SU-DHL-6 (cell line): ENCODE measurements around the gene F2RL1.

ENCODE experiments used
- H2AFZ ChIP-seq: fragments of 200-600 bp; sonication (generic); 2 replicates; pipeline ENCODE4 v1.6.1; 2014; ENCODE audit warnings: low read depth, mild to moderate bottlenecking, moderate library complexity, mixed read lengths, antibody characterized with exemption, low read length; ENCODE audit not compliant: severe bottlenecking
- H3F3A ChIP-seq: fragments of 200-600 bp; shearing (Covaris generic); 2 replicates; pipeline ENCODE4 v1.6.0; 2016; ENCODE audit warnings: antibody characterized with exemption, mild to moderate bottlenecking; ENCODE audit not compliant: insufficient read depth
- H3K27ac ChIP-seq: fragments of 200-600 bp; sonication (generic); 2 replicates; pipeline ENCODE4 v1.5.1; 2016; ENCODE audit warnings: low read depth, mild to moderate bottlenecking, low read length, moderate library complexity, mixed read lengths
- H3K27me3 ChIP-seq: fragments of 200-600 bp; sonication (generic), shearing (Covaris generic); 2 replicates; pipeline ENCODE4 v1.6.0; 2014; ENCODE audit warnings: mild to moderate bottlenecking, low read length
- H3K36me3 ChIP-seq: fragments of 200-600 bp; sonication (generic); 2 replicates; pipeline ENCODE4 v1.6.1; 2014; ENCODE audit warnings: mild to moderate bottlenecking, low read length, mixed read lengths
- H3K4me2 ChIP-seq: fragments of 300-600, 200-600 bp; shearing (Covaris generic), sonication (generic); 2 replicates; pipeline ENCODE4 v1.6.0; 2014; ENCODE audit warnings: low read length, low read depth, mild to moderate bottlenecking; ENCODE audit not compliant: poor library complexity, severe bottlenecking
- H3K4me3 ChIP-seq: fragments of 200-600 bp; sonication (generic); 2 replicates; pipeline ENCODE4 v1.5.1; 2014; ENCODE audit warnings: antibody characterized with exemption, low read length, mild to moderate bottlenecking, mixed read lengths; ENCODE audit not compliant: insufficient read depth, poor library complexity, severe bottlenecking
- H3K79me2 ChIP-seq: fragments of 200-600 bp; sonication (generic); 2 replicates; pipeline ENCODE4 v1.6.1; 2014; ENCODE audit warnings: mild to moderate bottlenecking, low read length, moderate library complexity; ENCODE audit not compliant: insufficient read depth
- H3K9ac ChIP-seq: fragments of 200-600 bp; sonication (generic); 2 replicates; pipeline ENCODE4 v1.7.0; 2014; ENCODE audit warnings: mild to moderate bottlenecking, low read length
- H3K9me2 ChIP-seq: fragments of 200-600 bp; sonication (generic); replicated peaks from 2 replicates; pipeline ENCODE4 v1.6.1; 2014; ENCODE audit warnings: low read length; ENCODE audit not compliant: insufficient read depth
- H3K9me3 ChIP-seq: fragments of 200-600 bp; sonication (generic); 2 replicates; pipeline ENCODE4 v1.6.1; 2014; ENCODE audit warnings: low read length, mixed read lengths; ENCODE audit not compliant: insufficient read depth
- H4K20me1 ChIP-seq: fragments of 200-600 bp; sonication (generic); 2 replicates; pipeline ENCODE4 v1.6.1; 2014; ENCODE audit warnings: low read depth, mild to moderate bottlenecking, antibody characterized with exemption, low read length, moderate library complexity, mixed read lengths
- EZH2phosphoT487 ChIP-seq: fragments of 200-600 bp; sonication (generic), shearing (Covaris generic); conservative IDR thresholded peaks from 2 replicates; pipeline ENCODE4 v1.6.1; 2018; ENCODE audit warnings: mild to moderate bottlenecking, antibody characterized with exemption, low read length, moderate library complexity, mixed read lengths
- TF ChIP-seq, protein P1 (sequence below): fragments of 200-600 bp; sonication (generic); IDR thresholded peaks from one replicate; pipeline ENCODE4 v1.5.1; 2017; ENCODE audit warnings: antibody characterized with exemption, mild to moderate bottlenecking, low read length, moderate library complexity; ENCODE audit not compliant: insufficient read depth, poor library complexity, severe bottlenecking

The F2RL1 gene

DNA sequence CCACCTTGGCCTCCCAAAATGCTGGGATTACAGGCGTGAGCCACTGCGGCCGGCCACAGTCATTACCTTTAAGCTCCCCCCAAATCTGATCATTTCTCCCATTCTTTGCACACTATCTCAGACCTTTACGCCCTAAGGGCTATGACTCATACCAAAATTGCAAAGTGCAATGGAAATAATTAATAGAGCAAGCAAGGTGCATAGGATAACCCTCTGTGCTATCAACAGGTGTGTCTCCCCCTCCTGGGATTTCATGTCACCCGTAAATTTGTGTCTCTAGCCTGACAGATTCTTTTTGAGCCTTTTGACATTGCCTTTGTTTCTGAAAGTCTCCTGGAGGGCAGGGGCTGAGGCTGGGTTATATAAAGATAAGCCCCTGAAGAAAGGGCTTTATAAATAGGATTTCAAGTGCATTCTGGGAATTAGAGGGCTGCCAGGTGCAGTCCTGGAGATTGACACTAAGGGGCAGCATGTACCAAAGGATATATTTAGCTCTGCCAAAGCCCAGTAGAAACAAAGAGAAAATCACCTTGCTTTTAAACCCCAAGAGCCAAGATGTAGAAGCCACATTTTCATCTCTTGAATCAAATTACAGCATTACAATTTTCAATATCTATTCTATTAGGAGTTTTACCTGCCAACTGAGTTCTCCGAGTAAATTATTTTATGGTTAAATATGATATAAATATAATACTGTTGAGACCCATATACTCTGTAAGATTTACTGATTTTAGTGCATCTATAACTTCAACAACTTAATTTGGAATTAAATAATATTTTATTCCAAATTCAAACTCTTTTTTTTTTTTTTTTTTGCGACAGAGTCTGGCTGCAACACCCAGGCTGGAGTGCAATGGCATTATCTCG lies 49.2 kb downstream of the F2RL1 start:
- no peak overlapping the region; the same call in 1 of the 2 replicates for H3K9ac ChIP-seq
- H3K36me3 ChIP-seq = no peaks in the 10 kb centered on the region
- no peak for TF ChIP-seq EZH2phosphoT487
- TF ChIP-seq, protein P1, sequence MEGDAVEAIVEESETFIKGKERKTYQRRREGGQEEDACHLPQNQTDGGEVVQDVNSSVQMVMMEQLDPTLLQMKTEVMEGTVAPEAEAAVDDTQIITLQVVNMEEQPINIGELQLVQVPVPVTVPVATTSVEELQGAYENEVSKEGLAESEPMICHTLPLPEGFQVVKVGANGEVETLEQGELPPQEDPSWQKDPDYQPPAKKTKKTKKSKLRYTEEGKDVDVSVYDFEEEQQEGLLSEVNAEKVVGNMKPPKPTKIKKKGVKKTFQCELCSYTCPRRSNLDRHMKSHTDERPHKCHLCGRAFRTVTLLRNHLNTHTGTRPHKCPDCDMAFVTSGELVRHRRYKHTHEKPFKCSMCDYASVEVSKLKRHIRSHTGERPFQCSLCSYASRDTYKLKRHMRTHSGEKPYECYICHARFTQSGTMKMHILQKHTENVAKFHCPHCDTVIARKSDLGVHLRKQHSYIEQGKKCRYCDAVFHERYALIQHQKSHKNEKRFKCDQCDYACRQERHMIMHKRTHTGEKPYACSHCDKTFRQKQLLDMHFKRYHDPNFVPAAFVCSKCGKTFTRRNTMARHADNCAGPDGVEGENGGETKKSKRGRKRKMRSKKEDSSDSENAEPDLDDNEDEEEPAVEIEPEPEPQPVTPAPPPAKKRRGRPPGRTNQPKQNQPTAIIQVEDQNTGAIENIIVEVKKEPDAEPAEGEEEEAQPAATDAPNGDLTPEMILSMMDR = peak; percentile 91
- H3F3A ChIP-seq = no peaks in the 10 kb centered on the region; the same call in 1 of the 2 replicates
- peak overlapping the region; percentile 34 for H3K4me2 ChIP-seq
- H3K9me3 ChIP-seq = no peaks in the 10 kb centered on the region
- H3K4me3 ChIP-seq = no peak overlapping the region
- H2AFZ ChIP-seq = peak overlapping the region; percentile 97
- no peaks in the 10 kb centered on the region for H3K9me2 ChIP-seq
- H3K27me3 ChIP-seq = no peaks in the 10 kb centered on the region
- no peaks in the 10 kb centered on the region for H4K20me1 ChIP-seq
- no peaks in the 10 kb centered on the region for H3K79me2 ChIP-seq
- H3K27ac ChIP-seq = no peak overlapping the region

DNA sequence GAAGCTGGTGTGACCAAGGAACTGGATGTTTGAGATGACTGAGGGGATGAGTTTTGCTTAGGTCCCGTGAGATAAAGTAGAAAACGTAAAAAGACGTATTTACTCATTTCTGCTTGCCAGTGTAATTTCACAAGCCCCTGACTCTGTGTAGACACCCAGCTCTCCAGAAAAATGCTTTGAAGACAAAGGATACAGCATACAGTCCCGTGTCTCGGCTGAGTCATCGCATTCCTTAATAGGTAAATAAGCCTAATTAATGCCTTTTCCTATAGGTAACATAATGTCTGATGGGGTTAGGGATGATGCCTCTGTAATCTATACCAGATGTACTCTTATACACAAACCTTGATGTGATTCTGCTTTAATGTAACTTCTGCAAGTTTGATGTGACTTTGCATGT lies 51.2 kb downstream of the F2RL1 start:
- Histone ChIP-seq H3K79me2 (peaks cover 1% of the 10 kb centered on the region), H3K4me2 (no peak overlapping the region), H3K9me2 (no peaks in the 10 kb centered on the region), H3K36me3 (no peaks in the 10 kb centered on the region), H2AFZ (peak overlapping the region; percentile 2), H3K27me3 (no peaks in the 10 kb centered on the region), H3F3A (peaks cover 18% of the 10 kb centered on the region), H3K9me3 (no peaks in the 10 kb centered on the region), H4K20me1 (no peaks in the 10 kb centered on the region), H3K27ac (no peak overlapping the region; the same call in 1 of the 2 replicates), H3K4me3 (no peak overlapping the region), H3K9ac (no peak overlapping the region)
- TF ChIP-seq, protein P1 = no peak
- no peak for TF ChIP-seq EZH2phosphoT487

DNA sequence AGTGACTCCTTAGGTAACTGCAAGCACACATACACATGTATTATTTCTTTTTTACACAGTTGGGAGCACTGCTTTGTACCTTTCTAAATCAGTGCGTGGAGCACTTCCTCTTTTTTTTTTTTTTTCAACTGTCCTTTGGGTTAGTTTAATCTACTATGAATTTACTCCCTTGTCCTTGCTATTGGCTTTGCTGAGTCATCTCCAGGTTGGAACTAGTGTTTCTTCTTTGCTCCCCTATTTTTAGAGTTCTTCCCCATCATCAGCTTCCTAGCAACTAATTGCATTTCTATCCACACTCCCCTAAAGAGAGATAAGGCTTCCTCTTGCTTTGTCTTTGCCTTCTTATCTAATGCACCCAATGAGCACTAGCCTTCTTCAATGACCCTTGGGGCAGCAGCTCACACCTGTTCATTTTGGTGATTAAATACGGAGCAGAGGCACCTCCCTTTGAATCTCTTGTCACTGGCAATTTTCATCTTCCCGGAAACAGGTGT lies 55.3 kb downstream of the F2RL1 start:
- Histone ChIP-seq H3K79me2 (peaks cover 42% of the 10 kb centered on the region), H3F3A (peaks cover 18% of the 10 kb centered on the region), H3K4me3 (peak overlapping the region; percentile 70), H3K4me2 (peak overlapping the region; percentile 68), H3K9ac (peak overlapping the region; percentile 77), H3K27ac (peak overlapping the region; percentile 98), H3K36me3 (peaks cover 17% of the 10 kb centered on the region; the same call in 1 of the 2 replicates), H2AFZ (peak overlapping the region; percentile 13), H3K9me3 (no peaks in the 10 kb centered on the region), H4K20me1 (no peaks in the 10 kb centered on the region), H3K27me3 (no peaks in the 10 kb centered on the region), H3K9me2 (no peaks in the 10 kb centered on the region)
- TF ChIP-seq EZH2phosphoT487 = no peak
- TF ChIP-seq, protein P1 = no peak
